Neural cell (in vitro differentiated cells): Measurements from ENCODE around the gene MAMDC2. TPM values are rescaled to one million over a fixed set of nuclear protein-coding genes. Genes with fewer than 3 reads are reported as not detected.

Source experiments
- H2AFZ ChIP-seq: fragments of 200-600, 300-800 bp; sonication (generic), shearing (Covaris generic); 2 replicates; pipeline ENCODE4 v1.6.0; 2014; ENCODE audit warnings: low read depth, mild to moderate bottlenecking, antibody characterized with exemption, low read length, moderate library complexity
- H3F3A ChIP-seq: fragments of 200-600 bp; shearing (Covaris generic); 2 replicates; pipeline ENCODE4 v1.6.1; 2016; ENCODE audit warnings: mild to moderate bottlenecking, moderate library complexity, mixed read lengths, antibody characterized with exemption, low read length; ENCODE audit not compliant: insufficient read depth, poor library complexity, severe bottlenecking
- H3K27ac ChIP-seq: fragments of 200-600, 300-800 bp; sonication (generic), shearing (Covaris generic); 2 replicates; pipeline ENCODE4 v1.5.1; 2014; ENCODE audit warnings: mild to moderate bottlenecking, low read length, moderate library complexity
- H3K27me3 ChIP-seq: fragments of 300-800, 200-600 bp; sonication (generic), shearing (Covaris generic); 2 replicates; pipeline ENCODE4 v1.6.0; 2014; ENCODE audit warnings: mild to moderate bottlenecking, low read depth, low read length, moderate library complexity; ENCODE audit not compliant: insufficient read depth
- H3K36me3 ChIP-seq: fragments of 300-800, 200-600 bp; sonication (generic), shearing (Covaris generic); 2 replicates; pipeline ENCODE4 v1.5.1; 2014; ENCODE audit warnings: mild to moderate bottlenecking, antibody characterized with exemption, low read length, moderate library complexity; ENCODE audit not compliant: insufficient read depth
- H3K4me2 ChIP-seq: fragments of 300-800, 200-600 bp; sonication (generic), shearing (Covaris generic); 2 replicates; pipeline ENCODE4 v1.6.0; 2014; ENCODE audit warnings: mild to moderate bottlenecking, low read length
- H3K4me3 ChIP-seq: fragments of 300-800, 200-600 bp; sonication (generic), shearing (Covaris generic); 2 replicates; pipeline ENCODE4 v1.5.1; 2014; ENCODE audit warnings: mild to moderate bottlenecking, low read length, moderate library complexity
- H3K79me2 ChIP-seq: fragments of 200-600 bp; shearing (Covaris generic); replicated peaks from 2 replicates; pipeline ENCODE4 v1.6.0; 2014; ENCODE audit warnings: mild to moderate bottlenecking, low read length, moderate library complexity; ENCODE audit not compliant: insufficient read depth
- H3K9ac ChIP-seq: fragments of 300-800, 200-600 bp; sonication (generic), shearing (Covaris generic); 2 replicates; pipeline ENCODE4 v1.6.1; 2016; ENCODE audit warnings: mild to moderate bottlenecking, low read length, mixed read lengths
- H3K9me2 ChIP-seq: fragments of 200-600 bp; shearing (Covaris generic); 2 replicates; pipeline ENCODE4 v1.6.1; 2016; ENCODE audit warnings: mild to moderate bottlenecking, low read length, mixed read lengths; ENCODE audit not compliant: insufficient read depth
- H3K9me3 ChIP-seq: fragments of 200-600, 300-800 bp; sonication (generic), shearing (Covaris generic); 2 replicates; pipeline ENCODE4 v1.6.1; 2016; ENCODE audit warnings: mild to moderate bottlenecking, mixed run types, low read length, moderate library complexity, mixed read lengths
- H4K20me1 ChIP-seq: fragments of 200-600 bp; shearing (Covaris generic); 2 replicates; pipeline ENCODE4 v1.6.1; 2016; ENCODE audit warnings: mild to moderate bottlenecking, mixed run types; ENCODE audit not compliant: insufficient read depth
- CTCF ChIP-seq: fragments of 450-650 bp; IDR thresholded peaks from 2 replicates; pipeline ENCODE4 v1.5.1; 2014; ENCODE audit warnings: antibody characterized with exemption, mild to moderate bottlenecking, moderate library complexity; ENCODE audit not compliant: poor library complexity, severe bottlenecking
- EP300 ChIP-seq: fragments of 450-650 bp; conservative IDR thresholded peaks from 2 replicates; pipeline ENCODE4 v1.6.1; 2014; ENCODE audit warnings: antibody characterized with exemption, mild to moderate bottlenecking, moderate library complexity; ENCODE audit not compliant: poor library complexity, severe bottlenecking
- EZH2 ChIP-seq: fragments of 200-600, 300-800 bp; shearing (Covaris generic), sonication (generic); IDR thresholded peaks from 2 replicates; pipeline ENCODE4 v1.6.1; 2014; ENCODE audit warnings: antibody characterized with exemption, low read length, borderline replicate concordance, mild to moderate bottlenecking; ENCODE audit not compliant: insufficient read depth, poor library complexity, severe bottlenecking
- MXI1 ChIP-seq: fragments of 450-650 bp; conservative IDR thresholded peaks from 2 replicates; pipeline ENCODE4 v1.6.1; 2014; ENCODE audit warnings: antibody characterized with exemption, mild to moderate bottlenecking; ENCODE audit not compliant: poor library complexity, severe bottlenecking
- POLR2AphosphoS5 ChIP-seq: IDR thresholded peaks from 2 replicates; pipeline ENCODE4 v1.6.1; 2012
- RAD21 ChIP-seq: fragments of 450-650 bp; conservative IDR thresholded peaks from 2 replicates; pipeline ENCODE4 v1.6.1; 2014; ENCODE audit warnings: antibody characterized with exemption, mild to moderate bottlenecking, moderate library complexity
- REST ChIP-seq: IDR thresholded peaks from 2 replicates; pipeline ENCODE4 v1.6.1; 2012; ENCODE audit warnings: borderline replicate concordance
- SMC3 ChIP-seq: fragments of 450-650 bp; conservative IDR thresholded peaks from 2 replicates; pipeline ENCODE4 v1.6.1; 2014; ENCODE audit warnings: antibody characterized with exemption, mild to moderate bottlenecking, moderate library complexity; ENCODE audit not compliant: poor library complexity
- TAF1 ChIP-seq: IDR thresholded peaks from 2 replicates; pipeline ENCODE4 v1.6.1; 2012; ENCODE audit warnings: low read depth
- polyA plus RNA-seq: library from polyadenylated mRNA; depleted of rRNA; stranded (reverse); fragments of >200 nt; gene quantifications from 2 replicates; pipeline ENCODE4 v1.2.3, GENCODE V29; 2014

Gene MAMDC2
- polyA plus RNA-seq, 1 donor from 2014 or later = 0.30 TPM

GRCh38 chr9:70250221-70250620 is 206.6 kb downstream of the MAMDC2 start:
- no peaks in the 10 kb centered on the region for H3K36me3 ChIP-seq
- no peaks in the 10 kb centered on the region for H3F3A ChIP-seq
- no peaks in the 10 kb centered on the region for H3K27me3 ChIP-seq
- H3K9me2 ChIP-seq = no peaks in the 10 kb centered on the region
- H3K4me3 ChIP-seq = no peak overlapping the region
- no peak overlapping the region for H2AFZ ChIP-seq
- no peaks in the 10 kb centered on the region for H3K79me2 ChIP-seq
- H3K27ac ChIP-seq = no peak overlapping the region
- TF ChIP-seq CTCF = no peak
- TF ChIP-seq RAD21 = no peak
- TF ChIP-seq EP300 = no peak
- TF ChIP-seq POLR2AphosphoS5 = no peak
- no peak for TF ChIP-seq TAF1
- TF ChIP-seq MXI1 = no peak
- no peak for TF ChIP-seq SMC3
- TF ChIP-seq REST = no peak
- no peak for TF ChIP-seq EZH2
- no peak overlapping the region for H3K9ac ChIP-seq
- H3K9me3 ChIP-seq = no peaks in the 10 kb centered on the region
- H3K4me2 ChIP-seq = no peak overlapping the region
- no peaks in the 10 kb centered on the region for H4K20me1 ChIP-seq

GRCh38 chr9:70255486-70255885 is 211.8 kb downstream of the MAMDC2 start:
- Histone ChIP-seq H3K9me3 (no peaks in the 10 kb centered on the region), H3K79me2 (peaks cover 13% of the 10 kb centered on the region), H4K20me1 (no peaks in the 10 kb centered on the region), H3K27ac (no peak overlapping the region), H3K4me3 (no peak overlapping the region), H3F3A (no peaks in the 10 kb centered on the region), H2AFZ (no peak overlapping the region), H3K9ac (no peak overlapping the region), H3K36me3 (no peaks in the 10 kb centered on the region), H3K27me3 (no peaks in the 10 kb centered on the region), H3K4me2 (no peak overlapping the region), H3K9me2 (no peaks in the 10 kb centered on the region)
- TF ChIP-seq MXI1 (no peak), REST (no peak), SMC3 (no peak), EZH2 (no peak), TAF1 (no peak), EP300 (no peak), CTCF (no peak), RAD21 (no peak), POLR2AphosphoS5 (no peak)
